Epithelial cell of esophagus (primary cell): Measurements from ENCODE around the gene LHFPL2.

ENCODE experiments used
- DNase-seq: peaks from one replicate; pipeline ENCODE4 v3.0.0; 2010; ENCODE audit warnings: low read depth
- H3K4me3 ChIP-seq: 2 replicates; pipeline ENCODE4 v1.5.1; 2011; ENCODE audit warnings: mild to moderate bottlenecking, low read length, control low read depth
- TF ChIP-seq, protein P1 (sequence below): IDR thresholded peaks from 2 replicates; pipeline ENCODE4 v1.5.1; 2011; ENCODE audit warnings: low read depth, mild to moderate bottlenecking, low read length, control low read depth, inconsistent platforms; ENCODE audit not compliant: insufficient read depth; ENCODE audit errors: missing control alignments

LHFPL2 gene

DNA sequence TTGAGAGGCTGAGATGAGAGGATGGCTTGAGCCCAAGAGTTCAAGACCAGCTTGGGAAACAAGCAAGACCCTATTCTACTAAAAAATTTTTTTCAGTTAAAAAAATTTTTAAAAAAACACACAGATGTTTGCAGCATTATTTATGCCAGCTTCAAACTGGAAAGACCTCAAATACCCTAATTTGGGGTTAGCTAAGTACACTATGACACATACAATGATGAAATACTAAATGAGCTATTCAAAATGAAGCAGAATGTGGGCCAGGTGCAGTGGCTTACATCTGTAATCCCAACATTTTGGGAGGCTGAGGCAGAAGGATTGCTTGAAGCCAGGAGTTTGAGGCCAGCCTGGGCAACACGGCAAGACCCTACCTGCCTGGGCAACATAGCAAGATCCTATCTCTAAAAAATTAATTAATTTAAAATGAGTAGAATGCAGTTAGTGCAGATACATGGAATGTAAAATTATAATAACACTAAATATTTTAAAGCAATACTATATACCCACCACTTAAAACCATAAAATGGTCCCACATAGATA lies 44.9 kb downstream of the LHFPL2 start:
- H3K4me3 ChIP-seq, result no peak overlapping the region
- TF ChIP-seq, protein P1, sequence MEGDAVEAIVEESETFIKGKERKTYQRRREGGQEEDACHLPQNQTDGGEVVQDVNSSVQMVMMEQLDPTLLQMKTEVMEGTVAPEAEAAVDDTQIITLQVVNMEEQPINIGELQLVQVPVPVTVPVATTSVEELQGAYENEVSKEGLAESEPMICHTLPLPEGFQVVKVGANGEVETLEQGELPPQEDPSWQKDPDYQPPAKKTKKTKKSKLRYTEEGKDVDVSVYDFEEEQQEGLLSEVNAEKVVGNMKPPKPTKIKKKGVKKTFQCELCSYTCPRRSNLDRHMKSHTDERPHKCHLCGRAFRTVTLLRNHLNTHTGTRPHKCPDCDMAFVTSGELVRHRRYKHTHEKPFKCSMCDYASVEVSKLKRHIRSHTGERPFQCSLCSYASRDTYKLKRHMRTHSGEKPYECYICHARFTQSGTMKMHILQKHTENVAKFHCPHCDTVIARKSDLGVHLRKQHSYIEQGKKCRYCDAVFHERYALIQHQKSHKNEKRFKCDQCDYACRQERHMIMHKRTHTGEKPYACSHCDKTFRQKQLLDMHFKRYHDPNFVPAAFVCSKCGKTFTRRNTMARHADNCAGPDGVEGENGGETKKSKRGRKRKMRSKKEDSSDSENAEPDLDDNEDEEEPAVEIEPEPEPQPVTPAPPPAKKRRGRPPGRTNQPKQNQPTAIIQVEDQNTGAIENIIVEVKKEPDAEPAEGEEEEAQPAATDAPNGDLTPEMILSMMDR, result no peak
- no peak for DNase-seq

DNA sequence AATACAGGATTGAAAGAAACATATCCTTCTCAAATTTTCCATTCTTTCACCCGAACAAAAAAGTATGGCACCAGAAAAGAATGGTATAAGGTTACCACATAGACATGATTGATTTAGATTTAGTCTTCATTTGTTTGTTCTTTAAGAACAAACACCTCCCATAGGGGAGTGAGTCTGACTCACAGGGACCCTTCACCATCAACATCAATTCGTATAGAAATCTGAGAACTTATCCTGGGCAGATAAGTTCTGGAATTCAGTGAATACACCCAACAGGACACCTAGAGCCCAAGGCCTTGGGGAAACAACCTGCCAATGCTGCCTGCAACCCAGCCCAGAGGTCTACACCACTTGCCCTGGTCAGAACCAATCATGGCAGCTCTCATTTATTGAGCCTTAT lies 46.2 kb downstream of the LHFPL2 start:
- TF ChIP-seq, protein P1, result no peak
- no peak for DNase-seq
- no peak overlapping the region for H3K4me3 ChIP-seq

DNA sequence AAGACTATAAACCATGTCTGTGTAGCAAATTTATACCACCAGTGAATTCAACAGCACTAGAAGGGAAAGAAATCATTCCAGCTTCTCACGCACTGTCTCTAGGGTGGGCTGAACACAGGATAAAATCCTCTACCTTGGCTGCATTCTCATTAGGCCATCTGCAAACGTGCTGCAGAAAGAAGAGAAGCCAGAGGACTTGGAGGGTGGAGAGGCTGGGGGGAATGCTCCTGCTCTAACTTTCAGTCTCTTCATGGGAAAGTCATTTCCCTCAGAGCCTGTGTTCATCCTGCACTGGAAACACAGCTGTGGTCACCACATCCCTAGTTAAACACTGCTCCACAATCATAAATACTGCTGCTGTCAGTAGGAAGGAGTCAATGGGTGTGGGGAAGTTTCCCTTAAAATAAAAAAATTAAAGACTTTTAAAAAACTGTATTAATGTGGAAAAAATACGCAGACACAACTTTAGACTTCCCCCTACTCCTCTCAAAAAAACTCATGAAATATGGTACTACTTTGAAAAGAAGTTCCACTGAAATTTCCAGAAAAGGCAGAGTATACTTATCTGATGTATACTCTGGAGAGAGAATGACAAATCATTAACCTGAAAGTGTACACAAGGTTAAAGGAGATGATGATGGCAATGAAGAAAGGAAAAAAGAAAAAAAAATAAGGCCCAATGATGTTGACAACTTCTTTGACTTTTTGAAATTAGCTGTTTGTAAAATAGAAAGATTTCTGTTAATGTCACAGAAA lies 46.8 kb downstream of the LHFPL2 start:
- TF ChIP-seq, protein P1, result no peak
- DNase-seq, result no peak
- H3K4me3 ChIP-seq, result no peak overlapping the region

DNA sequence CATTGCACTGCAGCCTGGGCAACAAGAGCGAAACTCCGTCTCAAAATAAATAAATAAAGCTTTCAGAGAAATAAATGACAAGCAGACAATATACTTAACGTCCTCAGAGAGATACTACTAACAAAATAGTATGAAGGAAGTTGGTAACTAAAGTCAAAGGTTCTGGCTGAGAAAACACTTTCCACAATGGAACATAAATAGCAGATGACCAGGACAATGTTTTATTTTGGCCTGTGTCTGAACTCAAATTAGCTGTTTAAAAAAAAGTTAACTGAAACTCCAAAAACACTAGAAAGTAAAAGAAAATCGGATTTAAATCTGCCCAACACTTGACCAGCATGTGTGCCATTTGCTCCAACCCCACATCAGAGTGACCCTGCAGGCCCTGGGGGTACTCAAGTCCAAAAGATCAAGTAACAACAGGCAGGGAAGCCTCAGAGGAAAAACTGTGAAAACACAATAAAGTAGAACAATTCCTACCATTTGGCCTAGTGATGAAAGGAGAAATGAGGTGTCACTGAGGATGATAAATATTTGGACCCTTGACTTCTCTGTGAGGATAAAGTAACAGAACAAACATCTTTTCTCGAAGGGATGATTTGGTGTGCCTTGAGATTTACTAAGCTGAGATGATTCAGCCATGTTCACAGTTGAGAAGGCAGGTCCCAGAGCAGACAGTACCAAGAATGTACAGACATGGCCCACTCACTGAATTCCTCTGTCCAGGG lies 47.7 kb downstream of the LHFPL2 start:
- DNase-seq, result no peak
- no peak overlapping the region for H3K4me3 ChIP-seq
- TF ChIP-seq, protein P1, result no peak

DNA sequence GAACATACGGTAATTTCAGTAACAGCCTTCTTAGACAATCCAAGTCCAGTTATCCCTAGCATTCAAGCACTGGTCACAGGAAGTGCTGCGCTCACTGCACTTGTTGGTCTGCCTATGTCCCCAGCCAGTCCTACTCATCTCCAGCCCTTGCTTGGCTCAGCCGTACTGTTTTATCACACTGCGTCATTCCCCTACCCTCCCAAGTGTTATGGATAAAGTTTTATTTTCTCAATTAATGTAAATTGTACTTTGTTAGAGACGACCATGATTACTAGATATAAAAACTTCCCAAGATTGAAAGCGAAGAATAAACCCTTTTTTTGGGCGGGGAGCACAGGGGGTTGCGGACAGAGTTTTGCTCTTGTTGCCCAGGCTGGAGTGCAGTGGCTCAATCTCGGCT lies 49.6 kb downstream of the LHFPL2 start:
- TF ChIP-seq, protein P1, result no peak
- DNase-seq, result no peak
- no peak overlapping the region for H3K4me3 ChIP-seq

DNA sequence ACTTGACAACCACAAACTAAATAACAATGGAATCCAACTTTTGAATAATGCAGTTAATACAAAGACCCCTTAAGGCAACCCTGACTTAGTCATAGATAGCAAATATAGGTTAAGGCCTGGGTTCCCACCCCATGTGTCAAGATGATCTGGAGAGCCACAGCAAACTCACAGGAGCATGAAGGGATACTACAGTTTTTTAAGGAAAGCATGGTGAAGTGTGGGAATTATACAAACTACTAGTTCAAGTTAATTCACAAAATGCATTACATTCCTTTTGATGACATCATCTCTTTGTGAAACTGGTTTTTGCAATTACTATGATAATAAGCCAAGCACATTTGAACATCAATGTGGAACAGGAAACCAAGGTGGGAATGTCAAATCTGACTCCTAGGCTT lies 50.6 kb downstream of the LHFPL2 start:
- peak; percentile 77 for DNase-seq
- no peak overlapping the region for H3K4me3 ChIP-seq
- TF ChIP-seq, protein P1, result no peak
